Thoracic aorta (tissue), 2 donors: Measurements from ENCODE around the gene C16orf78. TPM values are rescaled to one million over a fixed set of nuclear protein-coding genes. Genes with fewer than 3 reads are reported as not detected.

Source experiments
- ATAC-seq: fragments of 150-250 bp; one replicate; pipeline ENCODE4 v1.8.0; 2017; ENCODE audit warnings: low read depth; ENCODE audit not compliant: insufficient number of reproducible peaks, low FRiP score
- DNase-seq: peaks from one replicate; pipeline ENCODE4 v3.0.0-alpha.2; 2020; ENCODE audit warnings: low spot score
- H3K27ac ChIP-seq, 2 donors: fragments of 200-600 bp; sonication (generic); 1 replicate in 1 of 2; 2 replicates in 1 of 2; pipeline ENCODE4 v1.5.1; 2016; ENCODE audit warnings: mild to moderate bottlenecking in 2 of 2, moderate library complexity in 2 of 2
- H3K27me3 ChIP-seq: fragments of 200-600 bp; sonication (generic); replicated peaks from 2 replicates; pipeline ENCODE4 v1.6.0; 2016; ENCODE audit warnings: mild to moderate bottlenecking; ENCODE audit not compliant: insufficient read depth
- H3K36me3 ChIP-seq: fragments of 200-600 bp; sonication (generic); one replicate; pipeline ENCODE4 v1.5.1; 2016
- H3K4me1 ChIP-seq, 2 donors: fragments of 200-600 bp; sonication (generic); 1 replicate in 1 of 2; 2 replicates in 1 of 2; pipeline versions ENCODE4 v1.5.1 to v1.6.0; 2016; ENCODE audit warnings: low read depth in 2 of 2, mild to moderate bottlenecking in 1 of 2; ENCODE audit not compliant: control insufficient read depth in 1 of 2
- H3K4me3 ChIP-seq: fragments of 200-600 bp; sonication (generic); 2 replicates; pipeline ENCODE4 v1.5.1; 2016; ENCODE audit warnings: mild to moderate bottlenecking
- H3K9me3 ChIP-seq: fragments of 200-600 bp; sonication (generic); 2 replicates; pipeline ENCODE4 v1.5.1; 2016
- total RNA-seq, 2 donors: library from RNA; depleted of rRNA; stranded (reverse); fragments of >200 nt; gene quantifications; one replicate each; pipeline versions ENCODE4 v1.1.0 to v1.2.3, GENCODE V29; 2016
- TF ChIP-seq, protein P1 (sequence below): fragments of 200-600 bp; sonication (generic); IDR thresholded peaks from one replicate; pipeline ENCODE4 v1.5.1; 2019; ENCODE audit warnings: antibody characterized with exemption

C16orf78 gene
- total RNA-seq, 2 donors from 2014 or later, result not detected

DNA sequence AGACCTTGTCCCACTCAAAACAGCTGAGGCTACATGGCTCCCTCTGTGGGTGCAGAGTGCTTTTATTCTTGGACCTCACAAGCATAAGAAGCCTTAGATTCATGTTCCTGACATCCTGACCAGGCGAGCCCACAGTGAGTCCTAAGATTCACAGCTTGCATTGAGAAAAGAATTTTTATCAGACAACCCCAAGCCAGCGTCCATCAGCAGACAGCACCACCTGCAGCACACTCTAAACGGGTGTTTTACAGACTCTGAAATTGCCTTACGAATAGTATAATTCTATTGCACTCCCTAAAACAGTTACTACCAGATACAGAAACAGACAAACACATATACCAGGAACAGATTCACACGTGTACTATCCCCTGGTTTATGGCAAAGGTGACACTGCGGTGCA lies 31.9 kb downstream of the C16orf78 start:
- Histone ChIP-seq H3K27me3 (no peaks in the 10 kb centered on the region), H3K4me3 (no peak overlapping the region)
- ATAC-seq, result no peak

DNA sequence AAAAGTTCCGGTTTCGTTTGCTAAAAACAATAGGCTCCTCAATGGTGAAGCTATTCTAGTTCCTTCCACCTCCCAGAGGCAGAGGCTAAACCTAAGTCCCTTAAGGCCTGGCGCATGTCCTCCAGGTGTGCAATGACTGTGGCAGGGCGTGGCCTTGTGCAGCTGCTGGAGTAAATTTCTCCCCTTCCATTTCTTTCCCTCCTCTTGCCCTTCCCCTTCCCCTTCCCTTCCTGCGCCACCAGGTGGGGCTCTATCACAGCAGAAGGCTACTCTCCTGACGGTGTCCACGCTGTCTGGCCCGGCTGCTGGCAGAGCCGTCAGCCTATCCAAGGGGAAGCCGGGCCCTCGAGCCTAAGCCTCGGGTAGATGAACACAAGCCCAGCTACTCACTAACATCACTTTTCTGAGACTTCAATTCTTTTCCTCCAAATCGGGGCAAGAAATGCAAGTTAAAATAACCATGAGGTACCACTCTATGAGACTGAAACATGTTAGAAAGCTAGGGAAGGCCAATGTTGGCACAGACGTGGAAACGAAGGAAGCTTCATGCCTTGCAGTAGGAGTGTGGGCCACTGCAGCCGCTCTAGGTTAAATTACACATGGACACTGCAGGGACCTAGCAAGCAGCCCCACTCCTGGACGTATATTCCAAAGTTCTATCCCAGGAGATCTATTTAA lies 34.4 kb downstream of the C16orf78 start:
- Histone ChIP-seq H3K4me1 (peaks cover 0 to 7% of the 10 kb centered on the region in 2 donors), H3K36me3 (no peaks in the 10 kb centered on the region), H3K27me3 (no peaks in the 10 kb centered on the region), H3K9me3 (no peaks in the 10 kb centered on the region), H3K27ac (no peak overlapping the region), H3K4me3 (no peak overlapping the region)
- TF ChIP-seq, protein P1, sequence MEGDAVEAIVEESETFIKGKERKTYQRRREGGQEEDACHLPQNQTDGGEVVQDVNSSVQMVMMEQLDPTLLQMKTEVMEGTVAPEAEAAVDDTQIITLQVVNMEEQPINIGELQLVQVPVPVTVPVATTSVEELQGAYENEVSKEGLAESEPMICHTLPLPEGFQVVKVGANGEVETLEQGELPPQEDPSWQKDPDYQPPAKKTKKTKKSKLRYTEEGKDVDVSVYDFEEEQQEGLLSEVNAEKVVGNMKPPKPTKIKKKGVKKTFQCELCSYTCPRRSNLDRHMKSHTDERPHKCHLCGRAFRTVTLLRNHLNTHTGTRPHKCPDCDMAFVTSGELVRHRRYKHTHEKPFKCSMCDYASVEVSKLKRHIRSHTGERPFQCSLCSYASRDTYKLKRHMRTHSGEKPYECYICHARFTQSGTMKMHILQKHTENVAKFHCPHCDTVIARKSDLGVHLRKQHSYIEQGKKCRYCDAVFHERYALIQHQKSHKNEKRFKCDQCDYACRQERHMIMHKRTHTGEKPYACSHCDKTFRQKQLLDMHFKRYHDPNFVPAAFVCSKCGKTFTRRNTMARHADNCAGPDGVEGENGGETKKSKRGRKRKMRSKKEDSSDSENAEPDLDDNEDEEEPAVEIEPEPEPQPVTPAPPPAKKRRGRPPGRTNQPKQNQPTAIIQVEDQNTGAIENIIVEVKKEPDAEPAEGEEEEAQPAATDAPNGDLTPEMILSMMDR, result peak; percentile 88
- DNase-seq, result peak; percentile 57
- peak; percentile 33 for ATAC-seq

More for the DNA sequence above, 31.9 kb downstream of the C16orf78 start:
- no peak for DNase-seq
- Histone ChIP-seq H3K9me3 (no peaks in the 10 kb centered on the region), H3K36me3 (no peaks in the 10 kb centered on the region), H3K4me1 (peaks cover 0 to 7% of the 10 kb centered on the region in 2 donors), H3K27ac (no peak overlapping the region)
- TF ChIP-seq, protein P1, result no peak

DNA sequence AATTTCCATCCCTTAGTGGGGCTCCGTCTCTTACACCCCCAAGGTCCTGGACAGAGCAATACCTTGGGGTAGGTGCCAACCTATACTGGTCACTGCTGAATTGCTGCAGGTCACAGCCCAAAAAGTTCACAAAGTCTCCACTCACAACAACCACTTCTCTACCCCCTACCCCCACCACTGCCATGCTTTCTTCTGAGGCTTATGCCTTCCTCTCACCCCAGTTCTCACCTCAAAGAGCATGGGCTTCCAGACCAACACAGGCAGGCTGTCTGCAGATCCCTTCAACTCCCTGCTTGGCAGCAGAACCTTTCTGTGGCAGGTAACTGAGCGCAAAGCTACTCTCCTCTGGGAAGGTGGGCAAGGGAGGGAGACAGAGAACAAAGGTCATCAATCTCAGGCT lies 35.5 kb downstream of the C16orf78 start:
- TF ChIP-seq, protein P1, result no peak
- no peak overlapping the region for H3K4me3 ChIP-seq
- H3K27ac ChIP-seq, result no peak overlapping the region
- no peaks in the 10 kb centered on the region for H3K9me3 ChIP-seq
- no peaks in the 10 kb centered on the region for H3K27me3 ChIP-seq
- DNase-seq (no peak), ATAC-seq (no peak)
- no peaks in the 10 kb centered on the region for H3K36me3 ChIP-seq
- H3K4me1 ChIP-seq, result peaks cover 0 to 7% of the 10 kb centered on the region in 2 donors

- Histone ChIP-seq H3K36me3 (no peaks in the 10 kb centered on the region), H3K4me1 (peaks cover 0 to 7% of the 10 kb centered on the region in 2 donors), H3K9me3 (no peaks in the 10 kb centered on the region), H3K27ac (no peak overlapping the region), H3K27me3 (no peaks in the 10 kb centered on the region), H3K4me3 (no peak overlapping the region)
- ATAC-seq, result no peak
- TF ChIP-seq, protein P1, result no peak
- DNase-seq, result no peak
Measured at GRCh38 chr16:49410226-49410625, 36.6 kb downstream of the C16orf78 start.

- Histone ChIP-seq H3K9me3 (no peaks in the 10 kb centered on the region), H3K4me1 (peaks cover 0 to 7% of the 10 kb centered on the region in 2 donors), H3K36me3 (no peaks in the 10 kb centered on the region), H3K4me3 (no peak overlapping the region), H3K27me3 (no peaks in the 10 kb centered on the region), H3K27ac (no peak overlapping the region)
- TF ChIP-seq, protein P1, result no peak
- DNase-seq (no peak), ATAC-seq (no peak)
Measured at GRCh38 chr16:49411121-49411970, 37.7 kb downstream of the C16orf78 start.
